ENCODE measurements around the gene SRP14.

Gene SRP14

GRCh38 chr15:40067921-40068624 is 29.1 kb upstream of the SRP14 start:
- DNase-seq = no peak

GRCh38 chr15:40066589-40066988 is 27.6 kb upstream of the SRP14 start:
- no peak for DNase-seq

- no peak for DNase-seq
Measured at GRCh38 chr15:40065166-40065565, 26.2 kb upstream of the SRP14 start.

- no peak for DNase-seq
Measured at GRCh38 chr15:40064231-40064894, 25.4 kb upstream of the SRP14 start.

GRCh38 chr15:40063563-40064011 is 24.6 kb upstream of the SRP14 start:
- no peak for DNase-seq

- no peak for DNase-seq
Measured at GRCh38 chr15:40062816-40063562, 24.0 kb upstream of the SRP14 start.

GRCh38 chr15:40061212-40061901 is 22.4 kb upstream of the SRP14 start:
- DNase-seq = no peak

GRCh38 chr15:40060236-40060961 is 21.4 kb upstream of the SRP14 start:
- DNase-seq = no peak

- no peak for DNase-seq
Measured at GRCh38 chr15:40059821-40060220, 20.8 kb upstream of the SRP14 start.

- DNase-seq = no peak
Measured at GRCh38 chr15:40058476-40059140, 19.6 kb upstream of the SRP14 start.

GRCh38 chr15:40055576-40056293 is 16.8 kb upstream of the SRP14 start:
- DNase-seq = no peak

GRCh38 chr15:40054855-40055575 is 16.0 kb upstream of the SRP14 start:
- peak; percentile 40 for DNase-seq

- DNase-seq = no peak
Measured at GRCh38 chr15:40054605-40054854, 15.5 kb upstream of the SRP14 start.

- DNase-seq = no peak
Measured at GRCh38 chr15:40053831-40054604, 15.0 kb upstream of the SRP14 start.

GRCh38 chr15:40053079-40053830 is 14.3 kb upstream of the SRP14 start:
- no peak for DNase-seq

GRCh38 chr15:40052604-40053003 is 13.6 kb upstream of the SRP14 start:
- no peak for DNase-seq

- DNase-seq = peak; percentile 42
Measured at GRCh38 chr15:40051616-40052415, 12.8 kb upstream of the SRP14 start.

- peak; percentile 16 for DNase-seq
Measured at GRCh38 chr15:40050788-40051470, 11.9 kb upstream of the SRP14 start.
